SK-N-SH (cell line): ENCODE results near the gene ZFPL1.

Experiments
- CTCF ChIP-seq: fragments of 200-600 bp; sonication (generic); IDR thresholded peaks from 2 replicates; pipeline ENCODE4 v1.6.1; 2017; ENCODE audit warnings: antibody characterized with exemption, mild to moderate bottlenecking, moderate library complexity
- EP300 ChIP-seq, 2 experiments: IDR thresholded peaks; 2 replicates each; pipeline versions ENCODE4 v1.4.0 to v1.6.1; 2012; ENCODE audit warnings: borderline replicate concordance in 1 of 2, low read depth in 1 of 2, low read length in 1 of 2
- PBX3 ChIP-seq: IDR thresholded peaks from 2 replicates; pipeline ENCODE4; 2012
- POLR2AphosphoS5 ChIP-seq: IDR thresholded peaks from 2 replicates; pipeline ENCODE4 v1.6.1; 2012; ENCODE audit warnings: low read depth, low read length
- RFX5 ChIP-seq: IDR thresholded peaks from 2 replicates; pipeline ENCODE4 v1.6.1; 2012; ENCODE audit warnings: mild to moderate bottlenecking, improper control_type of control experiment, low read length
- SMC3 ChIP-seq: IDR thresholded peaks from 2 replicates; pipeline ENCODE4 v1.6.1; 2012; ENCODE audit warnings: low read depth, low read length, improper control_type of control experiment
- USF1 ChIP-seq: IDR thresholded peaks from 2 replicates; pipeline ENCODE4 v1.4.0; 2012; ENCODE audit warnings: low read depth, borderline replicate concordance

GRCh38 chr11:65111159-65111743, 27.2 kb downstream of the ZFPL1 start:
- no peak for TF ChIP-seq USF1
- TF ChIP-seq CTCF: no peak
- no peak for TF ChIP-seq POLR2AphosphoS5
- TF ChIP-seq EP300 (IDR thresholded peaks at IDR 0.05; ENCODE audit: borderline replicate concordance in 1 of 2, low read depth in 1 of 2, low read length in 1 of 2): no peak
- no peak for TF ChIP-seq PBX3
- no peak for TF ChIP-seq RFX5
- no peak for TF ChIP-seq SMC3
